Skeletal muscle tissue (tissue), 4 donors: ENCODE results near the gene SEZ6L. TPM values are rescaled to one million over a fixed set of nuclear protein-coding genes. Genes with fewer than 3 reads are reported as not detected.

Experiments used
- H3K27ac ChIP-seq: one replicate; pipeline ENCODE4 v1.7.0; 2013; ENCODE audit warnings: mild to moderate bottlenecking, low read depth, low read length, inconsistent platforms
- H3K27me3 ChIP-seq, 3 donors: one replicate each; pipeline ENCODE4 v1.7.0; 2013; ENCODE audit warnings: low read length in 3 of 3; ENCODE audit not compliant: control insufficient read depth in 3 of 3, insufficient read depth in 3 of 3
- H3K36me3 ChIP-seq, 3 donors: one replicate each; pipeline ENCODE4 v1.7.0; 2013; ENCODE audit warnings: low read length in 3 of 3; ENCODE audit not compliant: control insufficient read depth in 3 of 3, insufficient read depth in 3 of 3
- H3K4me1 ChIP-seq, 3 donors: one replicate each; pipeline ENCODE4 v1.7.0; 2013; ENCODE audit warnings: low read length in 3 of 3, mild to moderate bottlenecking in 3 of 3; ENCODE audit not compliant: control insufficient read depth in 3 of 3, insufficient read depth in 3 of 3
- H3K4me3 ChIP-seq, 3 donors: one replicate each; pipeline ENCODE4 v1.7.0; 2013; ENCODE audit warnings: low read length in 3 of 3
- H3K9ac ChIP-seq, 3 donors: one replicate each; pipeline ENCODE4 v1.7.0; 2013; ENCODE audit warnings: low read length in 3 of 3, mild to moderate bottlenecking in 3 of 3, moderate library complexity in 2 of 3, low read depth in 1 of 3
- H3K9me3 ChIP-seq, 3 donors: one replicate each; pipeline ENCODE4 v1.7.0; 2013; ENCODE audit warnings: low read length in 3 of 3; ENCODE audit not compliant: control insufficient read depth in 3 of 3
- total RNA-seq: library from RNA; depleted of rRNA; stranded (reverse); fragments of >200 nt; gene quantifications from one replicate; pipeline ENCODE4 v1.2.3, GENCODE V29; 2014
- donor health status: Osteomylitis.

SEZ6L gene
- total RNA-seq, 1 donor from 2014 or later = 0.52 TPM

DNA sequence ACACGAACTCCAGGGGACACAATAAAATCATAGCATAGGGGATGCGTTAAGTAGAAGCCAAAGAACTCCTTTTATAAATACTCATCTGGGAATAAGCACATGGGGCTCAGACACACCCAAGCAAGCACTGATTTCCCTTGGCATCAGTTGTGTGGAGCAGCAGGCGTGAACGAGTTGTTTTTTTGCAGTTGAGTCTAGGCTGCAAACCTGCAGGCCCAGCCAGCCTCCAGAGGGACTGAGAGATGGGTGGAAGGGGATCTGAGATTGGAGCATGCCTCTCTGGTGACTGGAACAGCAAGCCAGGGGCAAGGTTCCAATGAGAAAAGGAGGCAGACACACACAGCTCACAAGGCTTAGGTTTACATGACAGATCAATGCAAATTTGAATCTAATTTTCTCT, 27.4 kb upstream of the SEZ6L start:
- no peak overlapping the region for H3K27ac ChIP-seq
- no peaks in the 10 kb centered on the region for H3K4me1 ChIP-seq
- H3K9me3 ChIP-seq = no peaks in the 10 kb centered on the region
- H3K27me3 ChIP-seq = peaks cover 16 to 19% (median 18%) of the 10 kb centered on the region in 3 donors
- no peaks in the 10 kb centered on the region for H3K36me3 ChIP-seq
- no peak overlapping the region for H3K9ac ChIP-seq
- no peak overlapping the region for H3K4me3 ChIP-seq

DNA sequence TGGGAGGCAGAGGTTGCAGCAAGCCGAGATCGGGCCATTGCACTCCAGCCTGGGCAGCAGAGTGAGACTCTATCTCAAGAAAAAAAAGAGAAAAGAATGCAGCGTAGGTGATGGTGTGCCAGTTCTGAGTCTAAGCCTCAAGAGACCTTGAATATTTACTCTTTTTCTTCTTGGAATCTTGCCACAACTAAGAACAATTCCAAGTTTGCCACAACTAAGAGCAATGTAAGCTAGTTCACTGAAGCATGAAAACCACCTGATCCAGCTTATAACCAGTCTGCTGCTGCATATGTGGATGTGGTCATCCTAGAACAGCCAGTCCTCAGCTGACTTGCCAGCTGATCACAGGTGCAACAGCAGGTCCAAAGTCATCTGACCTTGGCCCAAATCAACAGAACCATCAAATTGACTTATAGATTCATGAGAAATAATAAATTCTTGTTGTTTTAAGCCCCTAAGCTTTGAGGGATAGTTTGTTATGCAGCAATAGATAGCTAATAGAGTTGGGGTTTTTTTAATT, 25.4 kb upstream of the SEZ6L start:
- peaks cover 16 to 20% (median 18%) of the 10 kb centered on the region in 3 donors for H3K27me3 ChIP-seq
- H3K9ac ChIP-seq = no peak overlapping the region
- no peak overlapping the region for H3K4me3 ChIP-seq
- no peak overlapping the region for H3K27ac ChIP-seq
- no peaks in the 10 kb centered on the region for H3K9me3 ChIP-seq
- H3K4me1 ChIP-seq = no peaks in the 10 kb centered on the region
- H3K36me3 ChIP-seq = no peaks in the 10 kb centered on the region

DNA sequence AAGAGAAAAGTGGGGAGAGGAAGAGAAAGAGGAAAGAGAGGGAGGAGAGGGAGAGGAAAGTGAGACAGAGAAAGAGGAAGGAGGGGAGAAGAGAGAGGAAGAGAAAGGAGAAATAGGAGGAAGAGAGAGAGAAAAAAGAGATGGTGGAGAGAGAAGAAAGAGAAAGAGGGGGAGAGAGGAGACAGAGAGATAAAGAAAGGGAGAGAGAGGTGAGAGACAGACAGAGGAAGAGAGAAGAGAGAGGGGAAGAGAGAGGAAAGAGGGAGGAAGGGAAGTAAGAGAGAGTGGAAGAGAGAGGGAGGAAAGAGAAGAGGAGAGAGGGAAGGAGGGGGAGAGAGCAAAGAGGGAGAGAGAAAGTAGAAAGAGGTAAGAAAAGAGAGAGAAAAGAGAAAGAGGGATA, 9.4 kb upstream of the SEZ6L start:
- Histone ChIP-seq H3K27me3 (peaks cover 7 to 16% (median 16%) of the 10 kb centered on the region in 3 donors), H3K4me3 (no peak overlapping the region), H3K4me1 (peaks cover 0 to 5% (median 0%) of the 10 kb centered on the region in 3 donors), H3K9ac (no peak overlapping the region), H3K36me3 (no peaks in the 10 kb centered on the region), H3K9me3 (no peaks in the 10 kb centered on the region), H3K27ac (no peak overlapping the region)

DNA sequence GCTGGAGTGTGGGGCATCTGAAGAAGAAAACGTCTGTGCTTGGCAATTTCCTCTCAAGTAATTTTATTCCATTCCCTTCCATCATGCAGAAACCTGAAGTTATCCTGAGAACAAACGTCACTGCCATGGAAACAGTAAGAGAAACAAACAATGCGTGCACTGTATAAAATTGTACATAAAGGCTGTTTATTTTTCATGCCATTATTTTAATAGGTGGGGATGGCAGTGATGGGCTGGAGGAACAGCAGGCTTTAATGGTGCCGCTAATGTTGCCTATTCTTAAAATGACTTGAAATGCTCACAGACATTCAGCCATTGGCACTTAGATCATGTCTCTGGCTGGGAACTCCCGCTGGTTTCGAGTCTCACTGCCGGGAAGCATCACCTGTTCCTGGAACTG, 7.5 kb upstream of the SEZ6L start:
- Histone ChIP-seq H3K9ac (no peak overlapping the region), H3K27me3 (peaks cover 12 to 19% (median 17%) of the 10 kb centered on the region in 3 donors), H3K9me3 (no peaks in the 10 kb centered on the region), H3K27ac (no peak overlapping the region), H3K4me3 (no peak overlapping the region), H3K36me3 (no peaks in the 10 kb centered on the region), H3K4me1 (peaks cover 0 to 5% (median 0%) of the 10 kb centered on the region in 3 donors)

DNA sequence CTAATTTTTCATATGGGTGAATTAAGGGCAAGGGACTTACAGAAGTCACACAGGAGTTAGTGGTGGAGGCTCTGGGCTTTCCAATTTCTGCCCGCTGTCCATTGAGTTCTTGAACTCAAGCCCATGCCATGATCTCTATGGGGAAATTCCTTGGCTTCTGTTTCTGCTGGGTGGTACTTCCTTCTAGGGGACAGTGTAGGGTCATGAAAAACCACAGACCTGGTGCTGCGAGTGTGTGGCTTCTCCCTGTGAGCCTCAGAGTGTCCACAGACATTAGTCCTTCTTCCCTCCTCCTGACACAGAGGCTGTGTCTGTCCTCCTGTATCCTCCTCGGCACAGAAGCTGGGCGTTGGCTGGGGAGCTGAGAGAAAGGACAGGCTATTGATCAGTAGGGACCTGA, 6.3 kb upstream of the SEZ6L start:
- Histone ChIP-seq H3K9me3 (no peaks in the 10 kb centered on the region), H3K36me3 (no peaks in the 10 kb centered on the region), H3K27me3 (peaks cover 17 to 23% (median 21%) of the 10 kb centered on the region in 3 donors), H3K27ac (no peak overlapping the region), H3K4me1 (peaks cover 0 to 5% (median 0%) of the 10 kb centered on the region in 3 donors), H3K9ac (no peak overlapping the region), H3K4me3 (no peak overlapping the region)

DNA sequence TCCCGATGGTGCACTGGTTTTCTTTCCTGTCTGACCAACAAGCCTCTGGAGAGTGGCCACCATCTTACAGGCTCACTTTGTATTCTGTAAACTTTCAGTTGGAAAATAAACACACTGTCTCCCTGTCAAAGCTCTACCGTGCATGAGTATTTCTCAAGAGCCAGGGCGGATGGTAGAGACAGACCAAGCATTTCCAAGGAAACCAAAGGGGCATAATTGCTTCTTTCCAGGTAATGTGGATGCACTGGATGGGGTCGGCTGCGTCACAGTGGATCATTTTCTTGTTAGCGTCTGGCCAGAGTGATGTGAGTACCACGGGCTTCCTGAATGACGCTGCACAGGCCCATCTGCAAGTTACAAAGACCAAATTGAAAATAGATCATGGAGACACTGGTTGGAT, 5.1 kb upstream of the SEZ6L start:
- no peak overlapping the region for H3K9ac ChIP-seq
- H3K36me3 ChIP-seq = no peaks in the 10 kb centered on the region
- H3K4me3 ChIP-seq = no peak overlapping the region
- no peaks in the 10 kb centered on the region for H3K9me3 ChIP-seq
- H3K4me1 ChIP-seq = peaks cover 0 to 5% (median 2%) of the 10 kb centered on the region in 3 donors
- peaks cover 24 to 34% (median 31%) of the 10 kb centered on the region in 3 donors for H3K27me3 ChIP-seq
- H3K27ac ChIP-seq = no peak overlapping the region

DNA sequence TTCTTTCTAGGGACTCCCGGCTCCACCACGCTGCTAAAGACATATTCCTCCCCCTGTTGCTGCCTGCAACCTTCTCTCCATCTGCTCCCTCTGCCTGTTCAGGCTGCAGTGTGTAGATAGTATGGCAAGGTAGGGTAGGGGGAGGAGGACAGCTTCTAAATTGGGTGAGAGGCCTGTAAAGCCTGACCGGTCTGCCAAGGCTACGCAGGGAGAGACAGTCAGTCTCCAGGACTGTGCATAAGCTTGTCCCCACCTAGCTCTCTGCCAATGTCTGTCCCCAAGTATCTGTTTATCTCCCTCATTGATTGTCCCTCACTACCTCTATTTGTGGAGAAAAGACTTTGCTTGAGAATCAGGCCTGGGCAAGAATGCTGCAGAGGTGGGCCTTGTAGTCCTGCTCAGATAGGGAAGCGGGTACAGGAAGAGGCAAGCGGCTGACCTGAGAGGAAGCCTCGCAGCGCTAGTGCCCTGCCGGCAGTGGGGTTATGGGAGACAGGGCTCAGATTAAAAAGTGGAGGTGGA, 871 bp upstream of the SEZ6L start:
- H3K4me3 ChIP-seq = no peak overlapping the region
- no peak overlapping the region for H3K9ac ChIP-seq

DNA sequence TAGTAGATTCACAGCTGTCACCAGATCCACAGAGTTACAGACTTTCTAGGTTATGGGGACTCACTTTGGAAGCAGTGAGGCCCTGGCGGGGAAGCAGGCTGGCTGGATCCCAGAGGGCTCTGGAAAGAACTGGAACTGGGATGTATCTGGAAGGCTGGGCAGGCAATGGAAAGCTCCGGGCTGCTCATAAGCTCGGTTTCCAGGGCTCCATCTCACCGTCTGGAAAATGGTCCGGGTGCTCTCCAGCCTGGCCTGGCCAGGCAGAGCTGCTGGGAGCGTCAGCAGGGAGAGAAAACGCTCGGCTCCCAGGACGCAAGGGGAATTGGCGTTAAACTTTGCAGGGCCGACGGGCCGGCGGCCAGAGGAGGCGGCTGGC, 335 bp upstream of the SEZ6L start:
- Histone ChIP-seq H3K27ac (no peak overlapping the region), H3K4me1 (peaks cover 0 to 6% (median 4%) of the 10 kb centered on the region in 3 donors), H3K36me3 (no peaks in the 10 kb centered on the region), H3K27me3 (peaks cover 35 to 44% (median 42%) of the 10 kb centered on the region in 3 donors), H3K9ac (no peak overlapping the region), H3K9me3 (no peaks in the 10 kb centered on the region), H3K4me3 (peak overlapping the region in 1 of 3 donors; percentile 24)

More for the DNA sequence above, 871 bp upstream of the SEZ6L start:
- Histone ChIP-seq H3K9me3 (no peaks in the 10 kb centered on the region), H3K4me1 (peaks cover 0 to 6% (median 4%) of the 10 kb centered on the region in 3 donors), H3K27ac (no peak overlapping the region), H3K36me3 (no peaks in the 10 kb centered on the region), H3K27me3 (peaks cover 35 to 41% (median 38%) of the 10 kb centered on the region in 3 donors)

DNA sequence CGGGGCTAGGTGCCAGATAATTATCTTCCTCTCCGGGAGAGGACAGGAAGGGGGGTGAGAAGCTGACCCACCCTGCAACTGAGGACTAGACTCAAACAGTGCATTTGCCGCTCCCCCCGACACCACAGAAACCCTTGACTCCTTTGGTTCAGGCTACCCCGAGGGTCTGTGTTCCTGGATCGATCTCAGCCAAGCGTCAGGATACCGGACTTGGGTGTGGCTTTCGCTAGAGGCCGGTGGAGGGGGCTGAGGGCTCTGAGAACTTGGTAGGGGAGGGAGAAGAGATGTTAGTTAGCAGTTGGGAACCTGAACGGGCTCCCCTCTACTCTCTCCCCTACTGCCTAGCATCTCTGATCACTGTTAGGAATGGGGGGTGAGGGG, 840 bp downstream of the SEZ6L start:
- H3K9me3 ChIP-seq = no peaks in the 10 kb centered on the region
- H3K36me3 ChIP-seq = no peaks in the 10 kb centered on the region
- peak overlapping the region in 2 of 3 donors; percentile 37 to 41 for H3K4me3 ChIP-seq
- H3K9ac ChIP-seq = no peak overlapping the region
- H3K4me1 ChIP-seq = peaks cover 0 to 6% (median 4%) of the 10 kb centered on the region in 3 donors
- peaks cover 35 to 53% (median 44%) of the 10 kb centered on the region in 3 donors for H3K27me3 ChIP-seq
- H3K27ac ChIP-seq = no peak overlapping the region

DNA sequence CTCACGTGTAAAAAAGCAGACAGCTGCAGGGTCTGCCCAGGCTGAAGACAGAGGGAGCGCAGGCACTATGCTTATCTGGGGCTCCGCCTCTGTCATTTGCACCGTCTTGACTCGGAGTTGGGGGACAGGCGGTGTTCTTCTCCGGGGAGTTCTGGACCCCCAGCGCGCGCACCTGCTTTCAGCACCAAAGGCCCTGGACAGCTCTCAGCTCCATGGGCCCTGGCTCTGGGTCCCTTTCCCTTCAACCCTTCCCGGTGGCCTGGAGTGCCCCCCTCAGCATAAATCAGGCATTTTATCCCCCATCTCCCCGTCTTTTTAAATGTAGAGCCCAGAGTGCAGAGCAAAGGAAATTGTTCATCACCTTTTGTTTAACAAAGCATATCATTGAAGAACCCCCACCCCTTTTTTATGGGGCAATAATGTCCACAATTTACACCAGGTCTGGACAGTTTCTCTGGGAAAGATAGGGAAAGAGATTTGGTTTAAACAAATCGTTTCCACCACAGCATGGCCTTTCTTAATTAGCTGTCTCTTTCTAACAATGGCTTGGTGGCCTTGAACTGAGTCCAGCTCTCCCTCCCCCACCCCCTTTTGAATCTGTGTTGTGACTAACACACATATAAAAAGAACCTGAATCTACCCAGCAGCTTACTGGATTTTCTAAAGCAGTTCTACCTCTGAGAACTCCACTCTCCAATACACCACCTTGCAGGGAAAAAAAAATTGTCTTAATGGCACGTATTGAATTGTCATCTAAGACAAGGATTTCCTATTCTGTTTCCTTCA, 1.7 kb downstream of the SEZ6L start:
- no peak overlapping the region for H3K9ac ChIP-seq
- peaks cover 35 to 53% (median 40%) of the 10 kb centered on the region in 3 donors for H3K27me3 ChIP-seq
- peaks cover 0 to 6% (median 4%) of the 10 kb centered on the region in 3 donors for H3K4me1 ChIP-seq
- H3K9me3 ChIP-seq = no peaks in the 10 kb centered on the region
- H3K36me3 ChIP-seq = no peaks in the 10 kb centered on the region
- H3K4me3 ChIP-seq = no peak overlapping the region
- no peak overlapping the region for H3K27ac ChIP-seq
